Activated CD4-positive, alpha-beta T cell treated with anti-CD3 and anti-CD28 coated beads for 1 hour (primary cell): Measurements from ENCODE around the gene ABTB2.
"Not testable (repeated sequence)": the region's sequence is repeated elsewhere in the genome, so short reads cannot be mapped to it uniquely, and the experiment has no call there.

Source experiments
- DNase-seq: peaks from one replicate; pipeline ENCODE4 v3.0.0-alpha.2; 2020

Gene ABTB2

DNA sequence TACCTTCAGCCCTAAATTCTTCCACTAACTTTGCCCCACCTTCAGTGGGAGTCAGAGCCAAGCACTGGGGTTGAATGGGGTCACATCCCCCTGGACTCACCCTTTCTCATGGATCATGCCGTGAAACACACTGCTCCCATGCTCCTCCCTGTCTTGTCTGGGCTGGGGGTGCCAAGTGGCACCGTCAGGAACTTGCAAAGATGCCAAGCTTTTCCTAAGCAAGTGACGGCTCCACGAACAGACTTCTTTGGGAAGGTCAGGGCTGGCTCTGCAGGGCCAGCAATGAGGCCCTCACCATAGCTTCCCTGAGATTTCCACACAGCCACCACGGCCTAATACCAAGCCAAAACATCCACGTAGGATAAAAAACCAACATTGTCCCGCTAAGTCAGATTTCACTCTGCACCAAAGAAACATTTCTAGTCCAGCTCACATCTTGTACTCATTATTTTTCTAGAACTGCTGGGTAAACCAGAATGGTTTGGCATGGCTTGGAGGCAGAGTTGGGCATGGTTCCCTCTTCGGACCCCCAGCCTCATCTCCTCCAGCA, 175.9 kb downstream of the ABTB2 start:
- no peak for DNase-seq

DNA sequence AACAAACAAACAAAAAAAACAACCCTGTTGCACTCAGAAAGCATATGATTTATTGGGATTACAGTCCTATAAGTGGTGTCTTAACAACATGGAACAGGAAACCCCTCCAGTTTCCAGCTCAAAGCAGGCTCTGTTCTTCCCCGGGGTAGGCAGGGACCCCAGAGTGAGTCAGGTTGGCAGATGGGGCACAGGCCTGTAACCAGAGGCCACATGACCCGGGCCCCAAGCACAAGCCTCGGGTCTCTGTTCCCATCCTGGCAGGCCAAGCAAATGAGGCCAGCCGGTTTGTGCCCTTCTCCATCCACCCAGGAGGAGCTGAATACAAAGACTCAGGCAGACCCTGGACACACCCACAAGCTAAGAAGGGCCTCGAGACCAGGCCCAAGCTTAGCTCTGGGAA, 176.6 kb downstream of the ABTB2 start:
- DNase-seq: no peak

DNA sequence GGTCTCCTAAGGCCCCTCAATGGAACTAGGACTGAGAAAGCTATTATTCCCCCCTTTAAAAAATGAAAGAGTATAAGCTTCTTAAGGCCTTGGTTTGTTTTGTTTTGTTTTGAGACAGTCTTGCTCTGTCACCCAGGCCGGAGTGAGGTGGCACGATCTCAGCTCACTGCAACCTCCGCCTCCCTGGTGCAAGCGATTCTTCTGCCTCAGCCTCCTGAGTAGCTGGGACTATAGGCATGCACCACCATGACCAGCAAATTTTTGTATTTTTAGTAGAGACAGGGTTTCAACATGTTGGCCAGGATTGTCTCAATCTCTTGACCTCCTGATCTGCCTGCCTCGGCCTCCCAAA, 177.0 kb downstream of the ABTB2 start:
- DNase-seq: not testable (repeated sequence)

DNA sequence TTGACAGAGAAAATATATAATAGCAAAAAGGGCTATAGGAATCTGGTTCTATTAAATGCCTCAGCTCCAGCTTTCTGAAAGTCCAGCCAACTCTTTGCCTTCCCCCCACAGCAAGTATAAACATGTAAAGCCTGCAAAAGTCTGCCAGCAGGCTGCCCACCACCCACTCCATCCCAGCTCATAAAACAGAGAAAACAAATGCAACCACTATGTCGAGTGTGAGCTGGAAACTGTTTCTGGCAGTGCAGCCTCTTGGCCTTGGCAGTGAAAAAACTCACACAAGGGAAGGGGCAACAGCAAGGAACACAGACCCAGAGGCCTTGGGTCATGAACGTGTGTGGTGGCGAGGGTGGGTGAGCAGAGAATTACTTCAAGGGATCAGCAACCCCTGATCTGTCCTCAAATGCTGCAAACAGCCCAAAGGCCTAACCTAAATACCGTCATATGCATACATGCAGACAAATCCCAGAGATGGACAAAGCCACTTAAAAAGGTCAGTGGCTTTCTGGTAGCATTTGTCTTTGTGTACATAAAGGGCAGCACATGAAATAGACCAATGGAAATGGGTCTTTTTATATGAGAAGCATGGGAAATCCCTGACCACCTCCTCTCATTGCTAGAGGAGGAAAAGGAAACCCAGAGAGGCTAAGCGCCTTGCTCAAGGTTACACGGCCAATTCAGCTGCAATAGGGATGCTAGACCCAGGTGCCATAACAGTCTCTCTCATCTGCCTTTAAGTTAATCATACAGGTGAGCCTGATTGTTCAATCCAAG, 177.6 kb downstream of the ABTB2 start:
- no peak for DNase-seq

DNA sequence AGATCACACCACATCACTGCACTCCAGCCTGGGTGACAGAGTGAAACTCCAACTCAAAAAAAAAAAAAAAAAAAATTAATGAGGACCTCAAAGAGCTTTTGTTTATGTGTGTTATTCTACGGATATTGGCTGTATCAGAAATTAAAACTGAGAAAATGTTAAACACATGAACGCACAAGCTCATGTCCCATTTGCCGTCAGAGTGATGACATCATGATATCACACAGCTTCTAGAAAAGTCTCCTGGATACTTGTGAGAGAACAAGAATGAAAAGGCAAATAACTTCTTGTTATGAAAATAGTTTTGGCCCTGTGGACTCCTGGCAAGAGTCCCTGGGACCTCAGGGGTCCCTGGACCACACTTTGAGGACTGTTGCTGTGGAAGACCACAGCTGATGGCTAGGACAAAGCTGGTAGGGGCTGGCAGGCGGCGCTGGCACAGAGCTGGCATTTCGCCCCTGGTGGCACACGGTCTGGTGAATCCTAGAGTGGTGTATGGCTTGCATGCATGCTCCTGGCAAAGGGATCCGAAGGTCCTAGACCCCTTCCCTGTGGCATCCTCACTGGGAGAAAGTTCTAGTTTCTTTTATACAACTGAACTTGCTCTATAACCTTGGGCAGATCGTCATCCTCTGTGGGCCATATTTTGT, 178.7 kb downstream of the ABTB2 start:
- no peak for DNase-seq

DNA sequence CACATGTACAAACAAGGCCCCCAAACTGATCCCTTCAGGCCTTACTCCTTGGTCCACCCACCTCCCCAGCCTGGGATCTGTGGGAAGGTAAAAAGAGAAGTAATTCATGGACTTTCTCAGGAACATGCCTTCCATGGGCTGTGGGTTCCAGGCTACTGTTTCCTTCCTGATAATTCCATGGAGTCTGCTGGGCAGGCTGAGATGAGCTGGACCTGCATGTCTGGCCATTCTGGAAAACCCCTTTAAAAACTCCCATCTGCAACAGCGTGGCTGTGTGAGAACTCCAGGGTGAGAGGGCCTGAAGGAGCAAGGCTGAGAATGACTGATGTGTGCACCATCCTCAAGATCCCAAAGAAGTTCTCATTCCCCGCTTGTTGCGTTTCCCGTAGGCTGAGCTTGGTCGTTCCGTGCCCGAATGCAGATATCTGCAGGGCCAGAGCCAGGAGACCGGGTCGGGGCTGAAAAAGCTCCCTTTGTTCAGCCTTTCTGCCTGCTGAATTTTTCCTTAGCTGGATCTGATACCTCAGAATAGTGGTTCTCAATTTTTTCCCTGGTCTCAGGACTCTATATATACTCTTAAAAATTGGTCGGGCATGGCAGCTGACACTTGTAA, 179.5 kb downstream of the ABTB2 start:
- no peak for DNase-seq

DNA sequence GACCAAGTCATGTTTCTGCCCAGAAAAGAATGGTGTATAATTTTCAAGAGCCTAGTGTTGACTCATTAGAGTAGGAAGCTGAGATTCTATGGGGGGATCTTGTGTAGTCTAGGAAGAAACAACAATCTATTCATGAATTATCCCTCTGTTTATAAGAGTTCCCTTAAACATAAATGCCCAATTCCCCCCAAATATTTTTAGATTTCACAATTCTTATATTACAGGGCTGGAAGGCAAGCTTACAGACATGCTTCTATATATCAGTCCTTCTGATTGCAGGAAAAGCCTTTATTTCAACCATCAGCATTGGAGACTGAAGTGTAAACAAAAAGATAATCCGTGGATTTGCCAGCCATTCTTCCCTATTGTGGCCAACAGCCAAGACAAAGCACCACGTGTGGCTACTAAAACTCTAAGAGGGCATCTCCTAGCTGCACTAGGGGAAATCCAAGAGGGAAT, 181.0 kb downstream of the ABTB2 start:
- DNase-seq: no peak

DNA sequence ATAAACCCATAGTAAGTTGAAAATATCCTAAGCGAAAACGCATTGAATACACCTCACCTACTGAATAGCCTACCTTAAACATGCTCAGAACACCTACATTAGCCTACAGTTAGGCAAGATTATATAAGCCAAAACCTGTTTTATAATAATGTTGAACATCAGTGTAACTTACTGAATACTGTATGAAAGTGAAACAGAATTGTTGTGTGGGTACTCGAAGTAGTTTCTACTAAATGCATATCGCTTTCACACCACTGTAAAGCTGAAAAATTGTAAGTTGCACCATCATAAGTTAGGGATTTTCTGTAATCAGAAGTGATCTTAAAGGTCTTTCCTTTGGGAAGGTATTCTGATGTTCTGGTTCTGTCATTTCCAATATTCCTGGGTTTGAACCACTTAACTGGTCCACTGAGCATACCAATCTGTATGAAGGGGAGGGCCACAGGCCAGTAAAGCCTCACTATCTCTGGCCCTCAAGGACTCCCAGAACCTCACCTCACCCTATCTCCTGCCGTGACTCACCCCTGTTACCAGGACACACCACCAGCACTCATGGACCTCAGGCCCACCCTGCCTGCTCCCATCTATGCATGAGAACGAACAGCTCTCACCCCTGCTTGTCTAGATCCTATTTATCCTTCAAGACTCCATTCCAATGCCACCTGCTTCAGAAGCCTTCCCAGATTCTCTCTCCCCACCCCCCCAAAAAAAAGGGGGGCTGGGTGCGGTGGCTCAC, 182.4 kb downstream of the ABTB2 start:
- DNase-seq: no peak

DNA sequence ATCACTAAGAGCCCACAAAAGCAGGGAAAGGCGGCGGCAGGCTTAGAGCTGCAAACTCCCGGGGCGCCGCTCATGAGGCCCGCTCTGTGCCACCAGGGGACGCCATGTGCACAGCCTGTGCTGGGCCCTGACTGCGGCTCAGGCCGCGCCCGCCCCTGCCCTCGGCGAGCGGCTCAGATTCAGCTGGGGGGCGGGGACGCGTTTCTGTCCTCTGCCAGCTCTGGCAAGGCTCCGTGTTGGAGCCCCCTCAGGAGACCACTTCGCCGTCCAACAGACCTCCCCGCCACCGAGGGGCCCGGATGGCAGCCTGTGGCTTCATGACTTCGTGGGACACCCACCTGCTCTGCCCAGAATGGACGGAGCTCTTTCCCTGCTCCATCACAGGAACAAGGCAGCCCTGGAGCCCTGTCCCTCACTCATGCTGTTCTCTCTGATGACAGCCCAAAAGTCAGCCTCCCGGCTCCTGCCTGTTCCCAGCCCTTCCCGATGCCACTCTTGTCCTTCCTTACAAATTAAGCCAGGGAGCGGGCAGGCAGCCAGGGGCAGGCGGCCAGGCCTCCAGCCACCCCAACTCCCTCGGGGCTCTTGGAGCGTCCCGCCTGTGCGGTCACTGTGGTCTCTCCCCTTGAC, 183.3 kb downstream of the ABTB2 start:
- peak; percentile 70 for DNase-seq

DNA sequence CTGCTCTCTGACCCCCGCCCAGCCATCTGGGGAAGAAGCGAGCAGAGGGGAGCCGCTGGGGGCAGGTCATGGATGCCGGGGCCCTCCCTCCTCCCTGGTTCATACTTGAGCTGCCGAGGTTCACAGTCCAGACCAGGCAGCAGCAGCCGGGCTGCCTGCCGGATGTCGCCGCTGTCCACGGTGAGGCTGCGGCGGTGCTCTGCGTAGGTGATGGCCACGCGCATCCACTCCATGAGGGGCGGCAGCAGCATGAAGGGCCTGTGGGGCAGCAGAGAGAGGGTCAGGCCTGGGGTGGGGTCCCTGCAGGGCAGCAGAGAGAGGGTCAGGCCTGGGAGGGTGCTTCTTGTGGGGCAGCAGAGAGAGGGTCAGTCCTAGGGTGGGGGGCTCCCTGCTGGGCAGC, 184.8 kb downstream of the ABTB2 start:
- no peak for DNase-seq

DNA sequence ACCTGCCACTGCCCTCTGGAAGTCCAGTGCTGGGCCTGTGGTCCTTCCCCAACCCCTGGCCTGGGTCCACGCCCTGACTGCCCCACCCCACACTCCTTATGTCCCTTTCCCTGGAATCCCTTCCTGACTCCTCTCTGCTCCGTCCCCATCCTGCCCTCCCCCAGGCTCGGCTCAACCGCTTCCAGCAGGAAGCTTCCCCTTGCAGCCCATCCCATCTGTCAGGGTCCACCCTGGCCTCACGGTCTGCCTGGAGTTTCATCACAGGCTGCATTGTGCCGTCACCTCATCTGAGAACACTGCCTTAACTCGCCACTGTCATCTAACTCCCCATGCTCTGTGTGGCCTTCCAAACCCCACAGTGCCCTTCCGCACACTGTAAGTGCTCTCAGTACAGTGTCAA, 188.1 kb downstream of the ABTB2 start:
- DNase-seq: no peak

DNA sequence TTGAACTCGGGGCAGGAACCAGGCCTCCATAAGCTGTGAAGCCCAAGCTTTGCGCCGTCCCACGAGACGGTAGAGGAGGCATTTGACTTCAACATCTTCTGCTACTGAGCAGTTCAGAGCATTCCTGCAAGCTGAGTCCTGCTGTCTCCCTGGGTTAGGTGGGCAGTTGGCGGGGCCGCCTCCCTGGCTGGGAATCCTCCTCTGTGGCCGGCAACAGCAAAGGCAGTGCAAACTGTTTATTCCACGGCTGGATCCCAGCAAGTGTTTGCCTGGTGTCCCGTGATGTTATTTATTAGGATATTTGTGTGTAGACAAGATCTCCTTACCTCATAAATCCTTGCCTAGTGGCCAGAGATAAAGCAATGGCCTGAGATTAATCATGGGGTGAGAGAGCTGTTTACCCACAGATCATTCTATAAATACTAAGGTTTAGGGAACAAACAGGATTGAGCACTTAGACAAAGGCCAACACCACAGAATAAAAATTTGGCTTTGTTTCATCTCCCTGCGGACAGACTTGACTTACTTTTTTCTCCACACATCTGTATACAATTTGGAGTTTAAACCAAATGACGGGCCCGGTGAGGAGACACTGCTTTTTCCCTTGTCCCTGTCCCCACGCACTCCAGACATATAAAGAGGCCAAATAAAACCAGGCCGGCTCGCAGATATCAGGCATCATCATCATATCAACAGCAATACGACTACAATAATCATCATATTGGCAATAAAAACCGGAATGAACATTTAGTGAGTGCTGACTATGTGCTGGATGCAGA, 189.0 kb downstream of the ABTB2 start:
- DNase-seq: no peak

DNA sequence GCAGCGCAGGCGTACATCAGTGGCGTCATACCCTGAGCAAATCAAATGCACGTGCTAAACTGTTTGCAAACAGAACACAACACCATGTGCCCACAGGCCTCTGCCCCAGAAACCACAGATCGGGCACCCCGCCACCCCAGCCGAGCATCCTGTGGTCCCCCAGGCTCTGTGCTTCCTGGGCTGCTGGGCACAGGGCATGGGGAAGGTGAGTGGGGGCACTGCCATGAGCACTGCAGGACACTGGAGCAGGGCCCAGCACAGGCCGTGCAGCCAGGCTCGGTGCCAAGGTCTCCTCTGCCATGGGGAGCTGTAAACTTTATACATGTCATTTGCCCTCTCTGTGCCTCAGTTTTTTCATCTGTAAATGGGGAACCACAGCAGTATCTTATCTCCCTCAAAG, 189.8 kb downstream of the ABTB2 start:
- DNase-seq: no peak

DNA sequence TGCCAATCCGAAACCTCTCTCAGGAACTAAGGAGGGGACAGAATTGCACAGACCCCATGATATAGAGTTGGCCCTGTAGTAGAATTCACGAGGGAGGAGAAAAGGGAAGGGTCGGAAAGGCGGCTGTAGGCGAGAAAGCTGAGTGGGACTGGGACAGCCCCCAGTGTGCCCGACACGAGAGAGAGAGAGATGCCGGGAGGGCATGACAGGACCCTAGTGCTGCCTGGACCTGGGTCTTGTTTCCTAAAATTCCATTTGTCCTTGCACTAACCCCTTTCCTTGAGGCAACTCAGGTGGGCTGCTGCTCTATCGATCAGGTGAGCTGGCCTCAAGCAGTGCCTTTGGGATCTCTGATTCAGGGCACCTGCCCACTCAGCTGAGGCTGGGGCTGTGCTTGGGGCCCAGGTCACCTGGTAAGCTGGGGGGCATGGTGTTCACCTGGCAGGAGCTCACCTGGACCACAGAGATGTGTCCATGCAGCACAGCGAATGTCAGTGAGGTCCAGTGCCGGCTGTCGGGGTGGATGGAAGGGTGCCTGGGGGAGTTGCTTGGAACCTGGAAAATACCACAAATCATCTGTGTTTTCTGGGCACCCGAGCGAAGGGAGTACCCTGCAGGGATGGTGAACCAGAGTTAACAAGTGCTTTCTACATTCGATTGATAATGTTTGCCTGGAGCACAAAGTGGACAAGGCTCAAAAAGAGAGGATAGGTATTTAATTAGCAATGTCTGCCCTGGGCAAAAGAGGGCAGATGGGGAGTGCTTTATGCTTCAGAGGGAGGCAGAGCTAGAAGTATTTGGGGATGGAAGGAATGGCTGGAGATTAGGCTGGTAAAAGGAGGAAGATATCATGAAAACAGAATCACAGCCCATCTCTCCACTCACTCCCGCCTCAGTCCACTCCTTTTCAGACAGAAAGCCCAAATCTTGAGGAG, 190.7 kb downstream of the ABTB2 start:
- no peak for DNase-seq

DNA sequence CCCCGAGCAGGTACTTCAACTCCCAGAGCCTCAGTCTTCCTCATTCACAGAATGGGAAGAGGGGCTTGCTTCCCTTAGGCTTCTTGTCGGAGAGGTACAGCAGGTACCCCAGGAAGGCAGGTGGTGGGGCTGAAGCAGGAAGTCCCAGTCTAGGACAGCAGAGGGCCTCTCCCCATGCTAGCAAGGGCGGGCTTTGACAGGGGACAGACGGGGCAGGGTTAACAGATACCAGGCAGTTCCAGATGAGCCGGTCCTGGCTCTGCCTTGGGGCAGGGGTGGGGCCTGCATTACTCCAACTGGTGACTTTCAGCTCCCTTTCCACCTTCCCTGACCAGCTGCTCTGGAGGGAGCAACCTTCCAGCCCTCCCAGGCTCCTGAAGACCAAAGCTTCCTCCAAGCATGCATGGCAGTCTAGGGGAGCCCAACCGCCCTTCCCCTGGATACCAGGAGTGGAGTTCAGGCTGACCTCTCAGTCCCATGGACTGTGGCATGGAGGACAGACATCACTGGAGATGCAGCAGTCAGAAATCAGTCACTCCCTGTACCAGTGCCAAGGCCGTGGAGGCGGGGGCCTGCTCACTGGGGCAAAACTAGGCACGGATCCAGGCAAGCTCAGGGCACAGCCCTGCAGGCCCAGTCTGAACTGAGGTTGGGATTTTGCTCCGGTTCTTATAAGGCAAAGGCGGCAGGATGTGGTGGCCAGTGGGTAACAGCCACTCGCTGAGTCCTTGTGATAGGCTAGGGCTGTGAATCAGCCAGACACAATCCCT, 191.8 kb downstream of the ABTB2 start:
- DNase-seq: no peak

DNA sequence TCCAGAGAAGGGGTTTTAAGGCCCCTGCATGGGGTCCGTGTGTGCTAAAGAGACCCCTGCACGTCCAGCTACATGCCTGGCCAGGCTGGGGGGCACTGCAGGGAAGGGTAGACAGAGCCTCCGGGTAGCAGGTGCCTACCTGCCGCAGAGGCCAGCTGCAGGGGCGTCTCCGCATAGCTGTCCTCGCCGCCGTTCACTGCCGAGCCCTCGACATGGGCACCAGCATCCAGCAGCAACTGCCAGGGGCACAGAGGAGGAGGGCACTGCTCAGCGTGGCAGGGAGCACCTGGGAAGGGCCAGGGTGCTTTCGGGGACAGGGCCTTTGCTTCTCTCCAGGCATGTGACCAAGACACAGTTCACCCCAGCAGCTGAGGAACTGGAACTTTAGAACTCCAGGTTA, 192.7 kb downstream of the ABTB2 start:
- no peak for DNase-seq

DNA sequence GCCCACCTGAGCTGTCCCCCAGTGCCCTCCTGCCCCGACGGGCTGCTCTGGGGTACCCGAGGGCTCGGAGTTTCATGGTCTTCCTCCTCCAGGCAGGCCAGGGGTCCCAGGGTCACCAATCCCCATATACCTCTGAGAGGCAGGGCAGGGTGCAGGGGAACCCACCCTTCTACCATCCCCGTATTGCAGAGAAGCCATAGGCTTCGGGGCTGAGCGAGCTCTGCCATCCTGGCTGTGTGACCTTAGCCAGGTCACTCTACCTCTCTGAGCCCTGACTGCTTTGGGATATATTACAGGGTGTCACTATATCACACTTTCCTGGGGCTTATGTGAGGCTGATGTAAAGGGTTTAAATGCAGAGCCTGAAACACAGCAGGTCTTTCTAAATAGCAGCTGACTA, 195.0 kb downstream of the ABTB2 start:
- no peak for DNase-seq

DNA sequence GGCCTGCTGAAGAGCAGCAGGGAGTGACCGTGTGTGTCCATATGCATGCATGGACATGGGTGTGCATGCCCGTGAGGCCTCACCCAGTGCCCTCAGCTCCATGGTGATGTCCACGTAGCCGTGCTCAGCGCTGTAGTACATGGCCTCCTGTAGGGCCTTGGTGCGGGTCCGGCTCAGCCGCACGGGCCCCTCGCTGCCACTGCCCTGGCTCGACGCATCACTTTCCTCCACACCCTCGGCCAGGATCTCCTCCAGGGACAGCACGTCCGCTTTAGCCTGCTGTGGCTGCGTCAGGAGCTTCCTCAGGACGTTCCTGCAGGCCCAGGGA, 195.4 kb downstream of the ABTB2 start:
- DNase-seq: no peak

DNA sequence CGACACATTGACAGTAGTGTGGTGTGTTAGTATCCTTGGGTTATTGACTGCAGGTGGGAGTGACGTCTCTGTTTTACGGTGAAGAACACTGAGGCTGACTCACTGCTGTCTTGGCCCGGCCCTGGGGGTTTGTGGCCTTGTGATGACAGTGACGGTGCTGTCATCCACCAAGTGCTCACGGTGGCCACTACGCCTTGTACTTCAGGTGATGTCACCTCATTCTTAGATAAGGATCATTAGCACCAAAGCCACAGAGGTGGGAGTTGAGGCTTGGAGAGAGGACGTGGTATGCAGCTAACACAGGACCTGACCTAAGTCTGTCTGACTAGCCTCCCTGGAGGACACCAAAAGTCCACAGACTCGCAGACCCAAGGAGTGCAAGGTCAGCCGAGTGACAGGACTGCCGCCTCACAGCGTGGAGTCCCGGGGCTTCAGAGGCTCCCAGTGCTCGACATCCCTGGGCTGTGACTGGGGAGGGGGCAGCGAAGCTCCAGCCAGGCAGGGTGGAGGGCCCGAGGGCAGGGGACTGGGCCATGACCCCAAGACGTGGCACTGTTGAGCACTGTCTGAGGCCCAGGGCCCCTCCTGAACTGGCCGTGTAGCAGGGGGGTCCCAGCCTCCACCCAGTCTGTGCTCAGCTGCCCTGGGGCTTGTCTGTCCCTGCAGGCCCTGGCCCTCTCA, 195.9 kb downstream of the ABTB2 start:
- DNase-seq: no peak

DNA sequence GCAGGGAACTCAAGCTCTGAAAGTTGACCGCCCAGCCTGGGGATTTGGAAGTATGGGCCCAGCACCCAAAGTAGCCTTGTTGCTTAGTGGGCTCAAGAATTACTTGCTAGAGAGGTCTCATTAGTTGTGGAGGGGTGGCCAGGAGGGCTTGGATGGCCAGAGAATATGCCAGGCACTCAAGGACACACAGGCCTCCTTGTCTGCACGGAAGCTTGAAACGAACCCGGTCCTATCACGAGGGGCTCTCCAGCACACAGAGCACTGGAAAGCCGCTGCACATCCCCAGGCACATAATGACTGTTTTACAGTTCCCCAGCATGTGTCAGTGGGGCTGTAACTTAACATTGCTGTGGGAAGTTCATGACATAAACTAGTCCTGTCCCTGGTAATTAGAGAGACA, 196.4 kb downstream of the ABTB2 start:
- DNase-seq: no peak
